Measurements from ENCODE around the gene SLC12A3.

Gene SLC12A3

GRCh38 chr16:56943761-56944375, 78.9 kb downstream of the SLC12A3 start:
- DNase-seq (ENCODE audit: low spot score), result no peak

DNA sequence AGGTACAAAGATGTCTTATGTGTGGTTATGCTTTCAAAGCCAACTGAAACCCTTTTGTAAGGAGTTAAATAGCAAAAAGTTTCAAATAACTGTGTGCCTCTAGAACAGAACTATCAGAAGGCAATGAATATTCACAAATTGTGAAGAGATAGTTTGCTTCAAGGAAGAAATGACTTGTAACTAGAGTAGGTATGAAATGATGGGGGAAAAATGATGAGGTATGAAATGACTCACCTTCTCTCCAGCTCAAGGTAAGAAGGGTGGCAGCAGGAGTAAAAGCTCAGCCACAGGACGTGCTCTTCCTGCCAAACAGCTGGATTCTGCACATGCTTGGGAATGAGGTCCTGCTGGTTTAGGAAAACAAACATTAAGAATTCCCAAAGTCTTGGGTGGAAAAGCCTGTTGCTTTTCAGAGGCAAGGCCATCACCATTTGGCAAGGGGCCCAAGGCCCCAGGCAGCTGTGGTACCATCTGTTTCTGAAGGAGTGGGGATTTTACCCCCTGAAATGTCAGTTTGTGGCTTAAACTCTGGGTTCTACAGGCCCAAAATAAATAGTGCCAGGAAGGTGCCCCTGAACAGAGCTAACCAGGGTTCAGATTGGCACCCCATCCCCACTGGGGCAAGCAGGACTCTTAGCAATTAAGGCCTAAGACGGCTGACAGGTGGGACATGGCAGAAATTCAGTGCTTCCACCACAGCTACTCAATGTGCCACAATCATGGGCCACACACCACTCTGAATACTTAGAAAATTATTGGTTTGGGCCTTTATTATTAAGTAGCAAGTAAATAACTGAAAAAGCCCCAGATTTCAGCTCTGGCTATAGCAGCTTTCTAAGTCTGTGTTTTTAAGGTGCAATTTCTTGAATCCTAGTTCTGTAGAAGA, 80.2 kb downstream of the SLC12A3 start:
- no peak for DNase-seq (ENCODE audit: low spot score)

GRCh38 chr16:56945847-56946527, 81.0 kb downstream of the SLC12A3 start:
- DNase-seq (ENCODE audit: low spot score), result no peak

- no peak for DNase-seq (ENCODE audit: low spot score)
These were observed 82.0 kb downstream of the SLC12A3 start for GRCh38 chr16:56946767-56947603.

DNA sequence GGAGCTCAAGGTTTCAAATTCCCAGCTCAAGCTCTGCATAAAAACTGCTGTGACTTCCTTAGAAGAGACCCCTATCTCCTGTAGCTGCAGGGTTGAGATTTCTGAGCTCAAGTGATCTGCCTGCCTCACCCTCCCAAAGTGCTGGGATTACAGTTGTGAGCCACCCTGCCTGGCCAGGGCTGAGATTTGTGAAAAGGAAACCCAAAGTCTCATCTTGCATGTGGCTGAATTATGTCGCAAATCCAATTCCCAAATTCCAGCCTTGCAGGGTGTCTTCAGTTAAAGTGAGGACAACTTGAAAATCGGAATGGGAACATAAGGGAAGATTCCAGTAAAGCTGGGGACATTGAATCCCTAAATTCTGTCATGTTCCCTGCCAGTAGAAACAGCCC, 82.6 kb downstream of the SLC12A3 start:
- DNase-seq (ENCODE audit: low spot score), result no peak

GRCh38 chr16:56948234-56948633, 83.2 kb downstream of the SLC12A3 start:
- no peak for DNase-seq (ENCODE audit: low spot score)

DNA sequence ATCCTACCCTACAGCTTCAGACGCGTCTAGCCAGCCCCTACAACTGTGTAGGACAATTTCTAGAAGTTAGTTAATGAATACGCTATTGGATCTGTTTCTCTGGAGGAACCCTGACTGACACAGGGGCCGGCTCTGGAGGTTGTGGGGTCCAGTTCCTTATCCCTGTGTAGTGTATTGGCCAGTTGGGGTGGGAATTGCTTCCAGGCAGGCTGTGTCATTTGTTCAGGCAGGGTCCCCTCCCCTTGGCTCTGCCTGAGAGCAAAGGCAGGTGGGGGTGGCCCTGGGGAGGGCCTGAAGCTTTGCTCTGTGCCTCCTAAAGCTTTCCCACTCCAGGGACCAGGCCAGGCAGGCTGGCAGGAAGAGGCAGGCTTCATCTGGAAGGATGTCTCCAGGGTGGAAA, 85.0 kb downstream of the SLC12A3 start:
- no peak for DNase-seq (ENCODE audit: low spot score)

GRCh38 chr16:56950455-56950854, 85.4 kb downstream of the SLC12A3 start:
- no peak for DNase-seq (ENCODE audit: low spot score)

DNA sequence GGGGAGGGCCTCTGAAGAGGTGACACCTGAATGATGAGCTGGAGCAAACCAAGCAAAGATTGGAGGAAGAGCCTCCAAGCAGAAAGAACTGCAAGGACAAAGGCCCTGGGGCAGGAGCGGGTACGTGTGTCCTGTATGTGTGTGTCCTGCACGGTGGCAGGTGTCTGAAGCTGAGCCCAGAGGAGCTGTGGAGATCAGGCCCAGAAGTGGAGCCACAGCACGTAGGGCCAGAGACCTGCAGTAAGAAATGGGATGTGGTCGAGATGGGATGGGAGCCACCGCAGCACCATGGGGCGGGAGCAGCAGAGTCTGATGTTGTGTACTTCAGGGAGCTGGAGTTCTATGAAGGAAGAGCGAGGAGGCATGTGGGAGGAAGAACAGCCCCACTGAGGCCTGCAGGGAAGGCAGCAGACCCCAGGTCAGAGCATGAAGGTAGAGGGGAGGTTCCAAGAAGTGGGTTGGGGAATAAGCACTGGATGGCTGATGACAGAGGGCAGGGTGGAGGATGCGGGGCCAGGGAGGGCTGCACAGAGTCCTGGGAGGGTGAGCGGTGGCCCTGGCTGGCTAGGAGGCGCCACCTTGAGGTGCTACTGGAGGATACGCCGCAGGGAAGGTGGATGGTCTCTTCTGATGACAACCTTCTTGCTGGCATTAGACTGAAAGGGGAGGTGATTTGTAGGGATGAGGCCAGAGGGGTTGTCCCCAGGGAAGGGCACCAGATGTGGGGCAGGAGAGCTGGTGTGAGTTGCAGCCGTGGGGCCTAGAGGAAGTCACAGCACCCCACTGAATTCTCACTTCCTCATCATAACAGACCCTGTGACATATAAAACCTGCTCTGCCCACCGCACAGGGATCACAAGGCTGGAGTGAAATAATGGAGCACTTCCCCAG, 86.1 kb downstream of the SLC12A3 start:
- DNase-seq (ENCODE audit: low spot score), result peak; percentile 48

DNA sequence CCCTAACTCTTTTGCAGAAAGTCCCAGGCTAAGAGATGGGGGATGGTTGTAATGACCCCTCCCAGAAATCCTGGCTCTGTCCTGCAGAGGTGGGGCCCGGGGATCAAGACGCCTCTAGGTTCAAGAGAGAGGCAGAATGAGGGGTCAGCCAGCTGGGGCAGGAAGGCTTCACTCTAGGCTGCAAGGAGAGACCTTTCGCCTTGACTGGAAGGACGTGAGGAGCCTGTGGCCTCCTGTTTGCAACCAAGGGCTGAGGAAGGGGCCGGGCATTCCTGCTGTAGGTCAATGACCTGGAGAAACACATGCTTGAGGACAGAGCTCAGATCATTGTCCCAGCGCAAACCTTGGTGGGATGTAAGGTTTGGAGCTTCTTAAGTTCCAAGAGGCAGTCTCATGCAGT, 88.0 kb downstream of the SLC12A3 start:
- no peak for DNase-seq (ENCODE audit: low spot score)

DNA sequence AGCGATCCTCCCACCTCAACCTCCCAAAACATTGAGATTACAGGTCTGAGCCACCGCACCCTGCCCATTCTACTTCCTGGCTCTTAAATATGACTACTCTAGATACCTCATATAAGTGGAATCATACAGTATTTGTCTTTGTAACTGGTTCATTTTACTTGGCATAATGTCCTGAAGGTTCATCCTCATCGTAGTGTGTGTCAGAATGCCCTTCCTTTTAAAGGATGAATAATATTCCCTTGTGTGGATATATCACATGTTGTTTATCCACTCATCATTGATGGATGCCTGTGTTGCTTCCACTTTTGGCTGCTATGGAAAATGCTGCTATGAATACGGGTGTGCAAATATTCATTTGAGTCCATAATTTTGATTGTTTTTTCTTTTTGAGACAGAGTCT, 91.1 kb downstream of the SLC12A3 start:
- no peak for DNase-seq (ENCODE audit: low spot score)

GRCh38 chr16:56956756-56957155, 91.7 kb downstream of the SLC12A3 start:
- no peak for DNase-seq (ENCODE audit: low spot score)

- no peak for DNase-seq (ENCODE audit: low spot score)
These were observed 95.8 kb downstream of the SLC12A3 start for GRCh38 chr16:56960681-56961281.

- peak; percentile 63 for DNase-seq (ENCODE audit: low spot score)
These were observed 96.4 kb downstream of the SLC12A3 start for GRCh38 chr16:56961386-56961785.

GRCh38 chr16:56961851-56962281, 96.9 kb downstream of the SLC12A3 start, which contains the start of gene CETP:
TSS of gene CETP (plus strand) at chr16:56961950. CDS start at chr16:56961980, 30 bp downstream.
- DNase-seq (ENCODE audit: low spot score), result no peak

DNA sequence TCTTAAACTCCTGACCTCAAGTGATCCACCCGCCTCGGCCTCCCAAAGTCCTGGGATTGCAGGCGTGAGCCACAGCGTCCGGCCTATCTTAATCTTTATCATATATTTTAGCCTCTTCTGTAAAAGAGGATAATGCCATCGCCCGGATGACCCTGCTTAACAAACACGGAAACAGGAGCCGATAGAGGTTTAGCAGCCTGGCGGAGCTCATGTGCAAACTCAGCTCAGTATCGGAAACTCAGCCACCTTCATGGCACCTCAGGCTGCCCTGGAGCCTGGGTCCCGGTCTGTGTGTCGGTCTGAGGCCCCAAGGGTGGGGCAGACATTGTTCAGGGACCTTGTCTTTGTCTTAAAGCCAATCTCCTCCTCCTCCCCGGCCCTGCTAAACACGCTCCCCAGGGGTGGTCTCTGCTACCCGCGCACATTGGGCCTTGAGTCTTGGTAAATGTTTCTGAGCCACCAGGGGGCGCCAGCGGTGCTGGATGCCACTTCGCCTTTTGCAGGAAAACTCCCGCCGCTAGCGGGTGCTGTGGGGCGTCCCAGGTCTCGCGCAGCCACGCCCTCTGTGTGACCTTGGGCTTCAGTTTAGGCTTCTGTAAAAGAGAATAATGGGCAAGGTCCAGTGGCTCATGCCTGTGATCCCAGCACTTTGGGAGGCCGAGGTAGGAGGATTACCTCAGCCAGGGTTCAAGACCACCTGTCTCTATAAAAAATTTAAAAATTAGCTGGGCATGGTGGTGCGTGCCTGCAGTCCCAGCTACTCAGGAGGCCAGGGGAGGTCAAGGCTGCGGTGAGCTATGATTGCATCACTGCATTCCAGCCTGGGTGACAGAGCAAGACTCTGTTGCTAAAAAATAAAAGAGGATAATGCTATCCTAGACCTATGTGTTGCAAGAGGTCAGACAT, 99.5 kb downstream of the SLC12A3 start:
- peak; percentile 79 for DNase-seq (ENCODE audit: low spot score)

All from kidney capillary endothelial cell (primary cell).